NB4 (cell line): Measurements from ENCODE around the gene KCND1.

Experiments
- DNase-seq: peaks from one replicate; pipeline ENCODE4 v3.0.0; 2010; ENCODE audit warnings: low read depth
- H3K4me3 ChIP-seq: one replicate; pipeline ENCODE4 v1.5.1; 2011; ENCODE audit warnings: mild to moderate bottlenecking, low read depth, low read length, moderate library complexity
- MYC ChIP-seq: IDR thresholded peaks from 2 replicates; pipeline ENCODE4 v1.6.1; 2011; ENCODE audit warnings: low read depth, low read length
- POLR2A ChIP-seq: IDR thresholded peaks from 2 replicates; pipeline ENCODE4 v1.6.1; 2011; ENCODE audit warnings: mild to moderate bottlenecking; ENCODE audit not compliant: insufficient read length; ENCODE audit errors: extremely low read depth
- TF ChIP-seq, protein P1 (sequence below): IDR thresholded peaks from 2 replicates; pipeline ENCODE4 v1.6.1; 2011; ENCODE audit warnings: low read depth, low read length
- TF ChIP-seq, protein P2 (sequence below): IDR thresholded peaks from one replicate; pipeline ENCODE4 v1.5.1; 2012; ENCODE audit warnings: low read depth, low read length

Gene KCND1

DNA sequence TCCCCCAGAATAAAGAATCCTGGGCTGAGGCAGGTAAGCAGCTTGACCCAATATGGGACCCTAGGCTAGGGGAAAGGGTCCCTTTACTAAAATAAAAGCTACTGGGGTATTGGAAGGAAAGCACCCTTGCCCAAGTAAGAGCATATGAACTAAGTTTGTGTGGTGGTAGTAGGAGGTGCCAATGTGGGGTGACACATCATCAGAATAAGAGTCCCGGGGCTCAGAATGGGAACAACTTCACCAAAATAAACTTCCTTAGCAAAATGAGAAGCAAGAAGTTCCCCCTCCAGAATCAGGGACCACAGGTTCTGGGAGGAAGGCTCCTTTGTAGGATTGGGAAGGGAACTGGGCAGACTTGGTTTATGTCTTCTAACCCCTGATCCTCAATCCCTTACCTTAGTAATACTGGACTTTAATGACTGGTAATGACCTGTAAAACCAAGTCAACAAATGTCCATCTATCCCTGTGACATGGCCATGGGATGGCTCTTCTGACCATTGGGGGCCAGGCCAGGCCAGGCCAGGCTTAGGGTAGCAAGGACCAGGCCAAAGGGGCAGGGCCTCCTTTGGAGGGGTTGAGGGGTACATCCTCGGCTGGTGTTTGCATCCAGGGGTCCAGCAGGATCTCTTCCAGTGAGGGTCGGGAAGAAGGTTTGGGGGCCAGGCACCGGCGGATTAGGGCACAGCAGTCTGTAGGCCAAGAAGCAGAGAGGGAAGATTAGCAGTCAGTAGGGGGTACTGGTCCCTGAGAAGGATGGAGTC, 57.9 kb downstream of the KCND1 start:
- no peak for TF ChIP-seq POLR2A
- TF ChIP-seq, protein P1, sequence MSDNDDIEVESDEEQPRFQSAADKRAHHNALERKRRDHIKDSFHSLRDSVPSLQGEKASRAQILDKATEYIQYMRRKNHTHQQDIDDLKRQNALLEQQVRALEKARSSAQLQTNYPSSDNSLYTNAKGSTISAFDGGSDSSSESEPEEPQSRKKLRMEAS, result no peak
- TF ChIP-seq, protein P2, sequence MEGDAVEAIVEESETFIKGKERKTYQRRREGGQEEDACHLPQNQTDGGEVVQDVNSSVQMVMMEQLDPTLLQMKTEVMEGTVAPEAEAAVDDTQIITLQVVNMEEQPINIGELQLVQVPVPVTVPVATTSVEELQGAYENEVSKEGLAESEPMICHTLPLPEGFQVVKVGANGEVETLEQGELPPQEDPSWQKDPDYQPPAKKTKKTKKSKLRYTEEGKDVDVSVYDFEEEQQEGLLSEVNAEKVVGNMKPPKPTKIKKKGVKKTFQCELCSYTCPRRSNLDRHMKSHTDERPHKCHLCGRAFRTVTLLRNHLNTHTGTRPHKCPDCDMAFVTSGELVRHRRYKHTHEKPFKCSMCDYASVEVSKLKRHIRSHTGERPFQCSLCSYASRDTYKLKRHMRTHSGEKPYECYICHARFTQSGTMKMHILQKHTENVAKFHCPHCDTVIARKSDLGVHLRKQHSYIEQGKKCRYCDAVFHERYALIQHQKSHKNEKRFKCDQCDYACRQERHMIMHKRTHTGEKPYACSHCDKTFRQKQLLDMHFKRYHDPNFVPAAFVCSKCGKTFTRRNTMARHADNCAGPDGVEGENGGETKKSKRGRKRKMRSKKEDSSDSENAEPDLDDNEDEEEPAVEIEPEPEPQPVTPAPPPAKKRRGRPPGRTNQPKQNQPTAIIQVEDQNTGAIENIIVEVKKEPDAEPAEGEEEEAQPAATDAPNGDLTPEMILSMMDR, result no peak
- H3K4me3 ChIP-seq, result no peak overlapping the region
- DNase-seq, result no peak

DNA sequence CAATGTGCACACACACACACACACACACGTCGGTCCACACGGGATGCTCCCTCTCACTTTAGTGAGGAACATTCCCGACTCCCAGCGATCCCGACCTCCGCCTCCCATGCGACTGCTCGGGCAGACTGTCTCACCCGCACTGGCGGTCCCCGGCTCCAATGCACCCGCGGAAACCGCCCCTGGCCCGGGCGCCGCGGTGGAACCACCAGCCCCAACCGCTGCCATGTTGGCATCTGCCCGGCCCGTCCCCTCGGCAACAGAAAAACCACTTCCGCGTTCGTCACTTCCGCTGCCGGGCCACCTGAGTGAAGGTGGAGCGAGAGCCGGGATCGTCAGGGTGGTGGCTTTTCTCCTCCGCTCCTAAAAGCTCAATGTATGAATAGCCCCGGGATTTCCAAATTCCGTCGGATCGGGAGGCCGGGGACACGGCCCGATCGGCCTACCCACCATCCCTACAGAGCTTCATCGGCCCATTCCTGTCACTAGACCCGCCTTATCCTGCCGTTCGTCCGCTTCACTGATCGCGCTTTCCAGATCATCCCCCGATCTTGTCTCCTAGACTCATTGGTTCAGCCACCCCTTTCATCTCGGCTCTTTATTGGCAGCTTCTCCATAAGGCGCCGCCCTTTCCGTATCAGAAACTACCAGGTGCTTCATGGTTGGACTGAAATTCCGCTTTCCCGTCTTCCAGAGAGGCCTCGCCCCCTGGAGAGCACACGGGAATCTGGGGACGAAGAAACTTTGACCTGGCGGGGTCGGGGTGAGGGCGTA, 60.0 kb downstream of the KCND1 start, which contains the start of gene SLC35A2:
Gene SLC35A2, minus strand, starts transcription at position 235 of the 771 bp plus-strand sequence. Its CDS starts 10 bp downstream, at position 225.
- peak within 1 kb of the TSS; percentile 97 for H3K4me3 ChIP-seq
- TF ChIP-seq MYC (peak; percentile 34; the same call in 1 of the 2 replicates), POLR2A (peak; percentile 44)
- TF ChIP-seq, protein P1, result peak; percentile 38; the same call in 1 of the 2 replicates
- TF ChIP-seq, protein P2, result no peak
- DNase-seq, result peak; percentile 75
